Measurements from ENCODE around the gene BPIFB4. TPM values are rescaled to one million over a fixed set of nuclear protein-coding genes. Genes with fewer than 3 reads are reported as not detected.

The BPIFB4 gene
- total and polyA plus RNA-seq, 2 experiments from 2014 or later = not detected

DNA sequence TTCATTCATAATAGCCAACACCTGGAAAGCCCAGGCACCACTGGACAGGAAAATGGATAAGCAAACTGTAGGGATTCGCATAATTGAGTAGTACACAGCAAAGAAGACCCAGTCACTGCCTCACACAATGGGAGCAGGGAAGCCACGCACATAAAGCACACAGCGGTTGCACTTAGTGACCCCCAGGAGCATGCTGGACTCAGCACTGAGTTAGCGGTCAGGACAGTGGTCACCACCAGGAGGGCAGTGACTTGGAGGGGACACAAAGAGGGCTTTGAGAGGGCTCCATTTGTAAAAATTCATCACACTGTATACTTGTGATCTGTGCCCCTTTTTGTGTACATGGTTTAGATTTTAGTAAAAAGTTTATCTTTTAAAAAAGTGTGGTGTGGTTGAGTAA, 28.1 kb upstream of the BPIFB4 start:
- Histone ChIP-seq H3F3A (replicated peaks; ENCODE audit: low read depth) (no peaks in the 10 kb centered on the region), H3K4me3 (no peak overlapping the region), H3K4me2 (no peak overlapping the region), H3K79me2 (replicated peaks; ENCODE audit: insufficient read depth) (no peaks in the 10 kb centered on the region), H3K4me1 (ENCODE audit: insufficient read depth) (no peaks in the 10 kb centered on the region), H3K9me2 (ENCODE audit: insufficient read depth) (no peaks in the 10 kb centered on the region), H3K27me3 (ENCODE audit: insufficient read depth) (no peaks in the 10 kb centered on the region), H2AFZ (no peak overlapping the region), H3K27ac (ENCODE audit: low read depth) (no peak overlapping the region), H4K20me1 (replicated peaks; ENCODE audit: insufficient read depth) (no peaks in the 10 kb centered on the region), H3K36me3 (ENCODE audit: insufficient read depth) (no peaks in the 10 kb centered on the region)
- Mint-ChIP-seq H3K9me3 (peaks cover 12% of the 10 kb centered on the region), H3K27me3 (ENCODE audit: insufficient read depth, low read depth, poor library complexity) (peaks cover 12% of the 10 kb centered on the region), H3K4me1 (peaks cover 6% of the 10 kb centered on the region; the same call in 1 of the 3 replicates), H3K4me3 (no peak overlapping the region), H3K36me3 (ENCODE audit: low read depth) (no peaks in the 10 kb centered on the region; the same call in 2 of the 3 replicates), H3K27ac (no peak overlapping the region)
- DNase-seq (ENCODE audit: low spot score) (no peak), ATAC-seq (no peak)
- TF ChIP-seq CREB1 (CRISPR knock-in tag; IDR thresholded peaks at IDR 0.05; ENCODE audit: low read depth) (no peak), EZH2phosphoT487 (IDR thresholded peaks at IDR 0.05; ENCODE audit: unreplicated experiment) (no peak), EZH2 (IDR thresholded peaks at IDR 0.05; ENCODE audit: low read depth, unreplicated experiment) (no peak), ZNF331 (CRISPR knock-in tag; IDR thresholded peaks at IDR 0.05; ENCODE audit: low read depth) (no peak), JUNB (IDR thresholded peaks at IDR 0.05; ENCODE audit: unreplicated experiment) (no peak)
- TF ChIP-seq, protein P1, sequence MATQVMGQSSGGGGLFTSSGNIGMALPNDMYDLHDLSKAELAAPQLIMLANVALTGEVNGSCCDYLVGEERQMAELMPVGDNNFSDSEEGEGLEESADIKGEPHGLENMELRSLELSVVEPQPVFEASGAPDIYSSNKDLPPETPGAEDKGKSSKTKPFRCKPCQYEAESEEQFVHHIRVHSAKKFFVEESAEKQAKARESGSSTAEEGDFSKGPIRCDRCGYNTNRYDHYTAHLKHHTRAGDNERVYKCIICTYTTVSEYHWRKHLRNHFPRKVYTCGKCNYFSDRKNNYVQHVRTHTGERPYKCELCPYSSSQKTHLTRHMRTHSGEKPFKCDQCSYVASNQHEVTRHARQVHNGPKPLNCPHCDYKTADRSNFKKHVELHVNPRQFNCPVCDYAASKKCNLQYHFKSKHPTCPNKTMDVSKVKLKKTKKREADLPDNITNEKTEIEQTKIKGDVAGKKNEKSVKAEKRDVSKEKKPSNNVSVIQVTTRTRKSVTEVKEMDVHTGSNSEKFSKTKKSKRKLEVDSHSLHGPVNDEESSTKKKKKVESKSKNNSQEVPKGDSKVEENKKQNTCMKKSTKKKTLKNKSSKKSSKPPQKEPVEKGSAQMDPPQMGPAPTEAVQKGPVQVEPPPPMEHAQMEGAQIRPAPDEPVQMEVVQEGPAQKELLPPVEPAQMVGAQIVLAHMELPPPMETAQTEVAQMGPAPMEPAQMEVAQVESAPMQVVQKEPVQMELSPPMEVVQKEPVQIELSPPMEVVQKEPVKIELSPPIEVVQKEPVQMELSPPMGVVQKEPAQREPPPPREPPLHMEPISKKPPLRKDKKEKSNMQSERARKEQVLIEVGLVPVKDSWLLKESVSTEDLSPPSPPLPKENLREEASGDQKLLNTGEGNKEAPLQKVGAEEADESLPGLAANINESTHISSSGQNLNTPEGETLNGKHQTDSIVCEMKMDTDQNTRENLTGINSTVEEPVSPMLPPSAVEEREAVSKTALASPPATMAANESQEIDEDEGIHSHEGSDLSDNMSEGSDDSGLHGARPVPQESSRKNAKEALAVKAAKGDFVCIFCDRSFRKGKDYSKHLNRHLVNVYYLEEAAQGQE (IDR thresholded peaks at IDR 0.05; ENCODE audit: unreplicated experiment) = no peak
- TF ChIP-seq, protein P2, sequence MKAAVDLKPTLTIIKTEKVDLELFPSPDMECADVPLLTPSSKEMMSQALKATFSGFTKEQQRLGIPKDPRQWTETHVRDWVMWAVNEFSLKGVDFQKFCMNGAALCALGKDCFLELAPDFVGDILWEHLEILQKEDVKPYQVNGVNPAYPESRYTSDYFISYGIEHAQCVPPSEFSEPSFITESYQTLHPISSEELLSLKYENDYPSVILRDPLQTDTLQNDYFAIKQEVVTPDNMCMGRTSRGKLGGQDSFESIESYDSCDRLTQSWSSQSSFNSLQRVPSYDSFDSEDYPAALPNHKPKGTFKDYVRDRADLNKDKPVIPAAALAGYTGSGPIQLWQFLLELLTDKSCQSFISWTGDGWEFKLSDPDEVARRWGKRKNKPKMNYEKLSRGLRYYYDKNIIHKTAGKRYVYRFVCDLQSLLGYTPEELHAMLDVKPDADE (IDR thresholded peaks at IDR 0.05) = no peak

DNA sequence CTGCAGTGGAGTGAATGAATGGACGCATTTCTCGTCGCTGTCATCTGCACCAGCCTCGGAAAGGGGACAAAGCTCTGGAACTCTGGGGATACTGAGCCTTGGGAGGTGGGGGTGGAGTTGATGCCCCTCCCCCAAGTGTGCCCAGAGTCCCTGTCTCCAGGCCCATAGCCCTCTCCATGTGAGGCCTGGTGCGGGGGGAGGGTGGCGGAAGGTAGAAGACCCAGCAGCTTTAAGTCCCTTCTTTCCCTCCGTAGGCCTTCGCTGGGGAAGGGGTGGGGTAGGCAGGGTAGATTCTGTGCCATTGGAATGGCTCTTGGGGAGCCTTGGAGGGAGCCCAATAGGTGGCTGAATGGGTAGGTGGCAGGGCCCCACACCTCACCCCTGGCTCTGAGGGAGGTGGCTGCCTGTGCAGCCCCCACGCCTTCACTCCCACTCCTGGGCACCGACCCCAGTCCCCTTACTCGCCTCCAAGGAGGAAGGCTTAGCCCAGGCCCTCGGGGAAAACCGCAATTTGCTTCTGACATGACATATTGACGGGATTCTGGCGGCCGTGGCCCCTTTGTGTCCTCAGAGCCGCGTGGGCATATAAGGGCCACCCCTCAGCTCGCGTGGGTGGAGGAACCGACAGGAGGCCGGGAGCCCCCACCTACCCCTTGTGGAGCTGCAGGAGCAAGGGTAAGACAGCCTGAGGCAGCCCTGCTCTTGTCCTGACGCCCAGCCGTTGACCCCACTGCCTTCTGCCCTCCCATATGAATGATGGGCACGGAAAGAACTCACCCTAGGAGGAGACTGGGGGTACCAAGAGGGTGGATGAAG, 25.9 kb upstream of the BPIFB4 start, which contains the start of gene BPIFB3:
Gene BPIFB3, plus strand, starts transcription at position 613 of the 816 bp plus-strand sequence. CDS start 1,533 bp downstream, outside the sequence.
- no peaks in the 10 kb centered on the region for H3K36me3 ChIP-seq (ENCODE audit: insufficient read depth)
- DNase-seq (ENCODE audit: low spot score) (peak; percentile 30), ATAC-seq (peak; percentile 81)
- H4K20me1 ChIP-seq (replicated peaks; ENCODE audit: insufficient read depth) = no peaks in the 10 kb centered on the region
- Mint-ChIP-seq H3K4me3 (no peak within 1 kb of the TSS), H3K4me1 (peaks cover 6% of the 10 kb centered on the region; the same call in 1 of the 3 replicates), H3K27ac (no peak within 1 kb of the TSS), H3K9me3 (no peaks in the 10 kb centered on the region), H3K36me3 (ENCODE audit: low read depth) (no peaks in the 10 kb centered on the region), H3K27me3 (ENCODE audit: insufficient read depth, low read depth, poor library complexity) (peaks cover 12% of the 10 kb centered on the region)
- H3K4me1 ChIP-seq (ENCODE audit: insufficient read depth) = no peaks in the 10 kb centered on the region
- H3F3A ChIP-seq (replicated peaks; ENCODE audit: low read depth) = no peaks in the 10 kb centered on the region
- H3K27ac ChIP-seq (ENCODE audit: low read depth) = no peak within 1 kb of the TSS
- no peaks in the 10 kb centered on the region for H3K9me2 ChIP-seq (ENCODE audit: insufficient read depth)
- H3K79me2 ChIP-seq (replicated peaks; ENCODE audit: insufficient read depth) = no peaks in the 10 kb centered on the region
- peak within 1 kb of the TSS; percentile 85 for H2AFZ ChIP-seq
- no peaks in the 10 kb centered on the region for H3K27me3 ChIP-seq (ENCODE audit: insufficient read depth)
- no peak within 1 kb of the TSS for H3K4me3 ChIP-seq
- H3K4me2 ChIP-seq = 0 out of 2 replicates have a peak within 1 kb of the TSS, but pooled peaks have one; percentile 32
- no peak for TF ChIP-seq STAT1 (IDR thresholded peaks at IDR 0.05; ENCODE audit: unreplicated experiment)
- no peak for TF ChIP-seq CREB1 (CRISPR knock-in tag; IDR thresholded peaks at IDR 0.05; ENCODE audit: low read depth)
- TF ChIP-seq EZH2 (IDR thresholded peaks at IDR 0.05; ENCODE audit: low read depth, unreplicated experiment) = no peak
- TF ChIP-seq, protein P1 (IDR thresholded peaks at IDR 0.05; ENCODE audit: unreplicated experiment) = no peak
- no peak for TF ChIP-seq NANOG (IDR thresholded peaks at IDR 0.05; ENCODE audit: borderline replicate concordance)
- TF ChIP-seq, protein P3, sequence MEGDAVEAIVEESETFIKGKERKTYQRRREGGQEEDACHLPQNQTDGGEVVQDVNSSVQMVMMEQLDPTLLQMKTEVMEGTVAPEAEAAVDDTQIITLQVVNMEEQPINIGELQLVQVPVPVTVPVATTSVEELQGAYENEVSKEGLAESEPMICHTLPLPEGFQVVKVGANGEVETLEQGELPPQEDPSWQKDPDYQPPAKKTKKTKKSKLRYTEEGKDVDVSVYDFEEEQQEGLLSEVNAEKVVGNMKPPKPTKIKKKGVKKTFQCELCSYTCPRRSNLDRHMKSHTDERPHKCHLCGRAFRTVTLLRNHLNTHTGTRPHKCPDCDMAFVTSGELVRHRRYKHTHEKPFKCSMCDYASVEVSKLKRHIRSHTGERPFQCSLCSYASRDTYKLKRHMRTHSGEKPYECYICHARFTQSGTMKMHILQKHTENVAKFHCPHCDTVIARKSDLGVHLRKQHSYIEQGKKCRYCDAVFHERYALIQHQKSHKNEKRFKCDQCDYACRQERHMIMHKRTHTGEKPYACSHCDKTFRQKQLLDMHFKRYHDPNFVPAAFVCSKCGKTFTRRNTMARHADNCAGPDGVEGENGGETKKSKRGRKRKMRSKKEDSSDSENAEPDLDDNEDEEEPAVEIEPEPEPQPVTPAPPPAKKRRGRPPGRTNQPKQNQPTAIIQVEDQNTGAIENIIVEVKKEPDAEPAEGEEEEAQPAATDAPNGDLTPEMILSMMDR (conservative IDR thresholded peaks at IDR 0.05; ENCODE audit: low read depth in 2 of 2) = no peak
- no peak for TF ChIP-seq ZNF114 (CRISPR knock-in tag; IDR thresholded peaks at IDR 0.05)

Measured in GM23338 (cell line).